Effector memory CD4-positive, alpha-beta T cell (primary cell): ENCODE data around the gene GRIP1.

Source experiments
- DNase-seq, 3 donors: peaks; one replicate each; pipeline ENCODE4 v3.0.0-alpha.2; 2020
- H3K27ac ChIP-seq: 2 replicates; pipeline ENCODE4 v1.7.0; 2013; ENCODE audit warnings: mild to moderate bottlenecking, low read length, moderate library complexity; ENCODE audit not compliant: insufficient read depth, poor library complexity, severe bottlenecking
- H3K27me3 ChIP-seq: replicated peaks from 2 replicates; pipeline ENCODE4 v1.7.0; 2013; ENCODE audit warnings: mild to moderate bottlenecking, low read length; ENCODE audit not compliant: insufficient read depth, control insufficient read depth, poor library complexity, severe bottlenecking
- H3K36me3 ChIP-seq: 2 replicates; pipeline ENCODE4 v1.7.0; 2013; ENCODE audit warnings: mild to moderate bottlenecking, low read length, moderate library complexity; ENCODE audit not compliant: control insufficient read depth, insufficient read depth
- H3K4me1 ChIP-seq: 2 replicates; pipeline ENCODE4 v1.7.0; 2013; ENCODE audit warnings: low read length, mild to moderate bottlenecking; ENCODE audit not compliant: control insufficient read depth, insufficient read depth, poor library complexity, severe bottlenecking
- H3K4me3 ChIP-seq: 2 replicates; pipeline ENCODE4 v1.7.0; 2013; ENCODE audit warnings: low read length, low read depth, mild to moderate bottlenecking; ENCODE audit not compliant: insufficient read depth, poor library complexity, severe bottlenecking
- H3K9me3 ChIP-seq: 2 replicates; pipeline ENCODE4 v1.7.0; 2013; ENCODE audit warnings: mild to moderate bottlenecking, low read length, moderate library complexity; ENCODE audit not compliant: control insufficient read depth

Gene GRIP1

DNA sequence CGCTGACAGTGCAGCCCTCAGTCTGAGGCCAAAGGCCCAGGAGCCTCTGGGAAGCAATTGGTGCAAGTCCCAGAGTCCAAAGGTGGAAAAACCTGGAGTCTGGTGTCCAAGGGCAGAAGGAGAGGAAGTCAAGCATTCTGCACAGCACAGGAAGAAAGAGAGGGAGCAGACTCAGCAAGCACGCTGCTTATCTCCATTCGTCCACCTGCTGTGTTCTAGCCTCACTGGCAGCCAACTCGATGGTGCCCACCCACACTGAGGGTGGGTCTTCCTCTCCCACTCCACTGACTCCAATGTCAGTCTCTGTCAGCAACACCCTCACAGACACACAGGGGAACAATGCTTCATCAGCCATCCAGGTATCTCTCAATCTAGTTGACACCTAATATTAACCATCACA, 337.8 kb downstream of the GRIP1 start:
- H3K36me3 ChIP-seq: peaks cover 72% of the 10 kb centered on the region
- no peak overlapping the region for H3K4me3 ChIP-seq
- H3K27ac ChIP-seq: no peak overlapping the region
- H3K27me3 ChIP-seq: no peaks in the 10 kb centered on the region
- no peaks in the 10 kb centered on the region for H3K4me1 ChIP-seq
- DNase-seq: no peak
- peaks cover 8% of the 10 kb centered on the region for H3K9me3 ChIP-seq

DNA sequence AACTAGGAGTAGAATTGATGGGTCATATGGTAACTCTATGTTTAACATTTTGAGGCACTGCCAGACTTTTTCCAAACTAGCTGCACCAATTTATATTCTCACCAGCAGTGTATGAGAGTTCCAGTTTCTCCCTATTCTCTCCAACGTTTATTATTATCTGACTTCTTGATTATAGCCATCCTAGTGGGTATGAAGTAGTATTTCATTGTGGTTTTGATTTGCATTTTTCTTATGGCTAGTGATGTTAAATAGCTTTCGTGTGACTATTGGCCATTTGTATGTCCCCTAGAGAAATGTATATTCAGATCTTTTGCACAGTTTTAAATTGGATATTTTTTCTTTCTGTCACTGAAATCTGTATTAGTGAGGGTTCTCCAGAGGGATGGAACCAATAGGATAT, 338.7 kb downstream of the GRIP1 start:
- DNase-seq: no peak
- no peak overlapping the region for H3K4me3 ChIP-seq
- peaks cover 66% of the 10 kb centered on the region for H3K36me3 ChIP-seq
- no peak overlapping the region for H3K27ac ChIP-seq
- no peaks in the 10 kb centered on the region for H3K4me1 ChIP-seq
- H3K27me3 ChIP-seq: no peaks in the 10 kb centered on the region
- H3K9me3 ChIP-seq: peaks cover 8% of the 10 kb centered on the region

DNA sequence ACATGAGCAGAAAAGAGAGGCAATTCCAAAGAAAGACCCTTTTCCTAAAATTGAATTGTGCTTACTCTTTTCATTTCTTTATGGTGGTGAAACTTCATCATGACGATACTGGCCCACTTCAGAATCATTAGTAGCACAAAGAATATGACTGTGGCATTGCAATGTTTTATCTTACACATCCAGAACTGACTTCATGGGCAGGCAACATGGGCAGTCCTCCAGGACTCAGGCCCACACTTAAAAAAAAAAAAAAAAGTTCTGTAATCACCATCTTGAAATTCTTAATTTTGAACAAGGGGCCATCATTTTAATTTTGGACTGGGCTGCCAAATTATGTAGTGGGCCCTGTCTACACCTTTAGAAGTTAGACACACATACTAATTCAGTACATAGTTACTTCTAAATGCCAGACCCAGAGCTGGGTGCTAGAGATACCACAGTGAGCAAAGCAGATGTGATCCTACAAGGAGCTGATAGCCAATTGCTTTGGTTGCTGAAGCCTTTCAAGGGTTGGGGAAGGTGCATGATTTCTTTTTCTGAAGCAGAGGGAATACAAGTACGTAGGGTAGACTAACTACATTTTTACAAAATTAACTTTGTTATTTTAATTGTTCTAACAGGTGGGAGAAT, 341.4 kb downstream of the GRIP1 start:
- H3K27me3 ChIP-seq: no peaks in the 10 kb centered on the region
- H3K36me3 ChIP-seq: peaks cover 70% of the 10 kb centered on the region
- no peak for DNase-seq
- no peak overlapping the region for H3K27ac ChIP-seq
- peaks cover 8% of the 10 kb centered on the region for H3K9me3 ChIP-seq
- no peaks in the 10 kb centered on the region for H3K4me1 ChIP-seq
- no peak overlapping the region for H3K4me3 ChIP-seq

DNA sequence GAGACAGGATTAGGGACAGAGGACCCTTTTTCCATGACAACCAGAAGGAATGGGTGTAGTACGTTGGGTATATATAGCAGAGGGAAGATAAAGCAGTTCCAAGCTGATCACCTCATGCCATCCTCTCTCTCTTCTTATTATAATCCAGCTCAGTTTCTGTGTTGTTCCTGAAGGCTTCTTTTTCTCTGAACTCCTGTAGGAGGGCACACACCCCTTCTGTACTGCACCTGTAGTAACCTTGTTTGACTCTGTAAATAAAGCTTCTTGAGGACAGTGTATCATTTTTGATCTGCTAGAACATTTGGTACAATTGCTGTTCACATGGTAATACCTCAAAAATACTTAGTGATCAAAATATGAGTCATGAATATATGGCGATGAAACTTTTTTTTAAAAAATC, 343.1 kb downstream of the GRIP1 start:
- Histone ChIP-seq H3K36me3 (peaks cover 70% of the 10 kb centered on the region), H3K4me3 (no peak overlapping the region), H3K27me3 (no peaks in the 10 kb centered on the region), H3K9me3 (peaks cover 4% of the 10 kb centered on the region), H3K4me1 (no peaks in the 10 kb centered on the region), H3K27ac (no peak overlapping the region)
- DNase-seq: no peak

DNA sequence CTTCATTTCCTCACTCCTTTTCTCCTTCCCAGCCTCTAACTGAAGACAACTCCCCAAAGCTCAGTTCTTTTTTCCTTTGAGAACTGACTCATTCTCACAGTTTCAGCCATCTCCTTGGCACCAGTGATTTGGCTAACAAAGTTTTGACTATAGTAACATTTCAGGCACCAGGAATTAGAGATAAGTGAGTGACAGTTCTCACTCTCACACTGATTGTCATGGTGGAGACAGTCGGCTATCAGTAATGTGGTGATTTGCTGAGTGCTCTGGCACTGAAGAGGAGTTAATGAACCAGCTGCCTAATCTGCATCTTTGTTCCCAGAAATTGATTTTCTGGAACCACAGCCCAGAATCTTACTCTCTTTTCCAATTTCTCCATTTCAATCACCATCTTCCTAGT, 347.1 kb downstream of the GRIP1 start:
- no peak overlapping the region for H3K4me3 ChIP-seq

DNA sequence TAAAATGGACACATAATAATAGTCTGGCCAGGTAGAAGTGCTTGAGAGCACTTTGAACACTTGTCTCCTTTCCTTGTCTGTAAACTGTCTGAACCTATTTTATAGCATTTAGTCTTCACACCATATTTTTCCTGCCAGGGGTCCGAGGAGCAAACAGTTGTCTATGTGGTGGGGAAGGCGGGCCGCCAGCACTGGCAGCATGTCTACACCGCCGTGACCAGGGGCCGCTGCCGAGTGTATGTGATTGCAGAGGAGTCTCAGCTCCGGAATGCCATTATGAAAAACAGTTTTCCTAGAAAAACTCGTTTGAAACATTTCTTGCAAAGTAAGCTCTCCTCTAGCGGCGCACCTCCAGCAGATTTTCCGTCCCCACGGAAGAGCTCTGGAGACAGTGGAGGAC, 347.9 kb downstream of the GRIP1 start:
- Histone ChIP-seq H3K4me1 (no peaks in the 10 kb centered on the region), H3K4me3 (no peak overlapping the region), H3K36me3 (peaks cover 58% of the 10 kb centered on the region), H3K27me3 (no peaks in the 10 kb centered on the region), H3K27ac (no peak overlapping the region), H3K9me3 (no peaks in the 10 kb centered on the region)
- DNase-seq: no peak

More for the DNA sequence above, 347.1 kb downstream of the GRIP1 start:
- H3K4me1 ChIP-seq: no peaks in the 10 kb centered on the region
- peaks cover 58% of the 10 kb centered on the region for H3K36me3 ChIP-seq
- DNase-seq: no peak
- H3K9me3 ChIP-seq: no peaks in the 10 kb centered on the region
- no peak overlapping the region for H3K27ac ChIP-seq
- H3K27me3 ChIP-seq: no peaks in the 10 kb centered on the region

DNA sequence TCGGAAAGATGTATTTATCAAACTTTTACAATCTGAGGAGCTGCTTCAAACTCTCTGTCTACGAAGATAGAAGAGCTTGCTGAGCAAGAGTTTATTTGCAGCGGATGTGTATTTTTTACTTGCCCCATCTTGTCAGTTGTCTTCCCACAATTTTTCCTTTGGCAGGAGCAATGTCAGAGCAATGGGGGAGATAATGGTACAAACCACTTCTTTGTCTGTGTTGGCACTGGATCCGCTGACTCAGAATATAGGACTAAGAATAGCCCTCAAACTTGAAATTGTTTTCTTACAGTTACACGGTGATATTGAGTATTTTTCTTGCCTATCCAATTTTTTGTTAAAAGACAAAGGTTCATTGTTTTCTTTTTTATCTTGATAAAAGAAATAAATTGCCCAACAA, 348.9 kb downstream of the GRIP1 start:
- H3K4me1 ChIP-seq: no peaks in the 10 kb centered on the region
- peaks cover 65% of the 10 kb centered on the region for H3K36me3 ChIP-seq
- H3K27ac ChIP-seq: no peak overlapping the region
- H3K9me3 ChIP-seq: no peaks in the 10 kb centered on the region
- no peak overlapping the region for H3K4me3 ChIP-seq
- H3K27me3 ChIP-seq: no peaks in the 10 kb centered on the region
- no peak for DNase-seq

DNA sequence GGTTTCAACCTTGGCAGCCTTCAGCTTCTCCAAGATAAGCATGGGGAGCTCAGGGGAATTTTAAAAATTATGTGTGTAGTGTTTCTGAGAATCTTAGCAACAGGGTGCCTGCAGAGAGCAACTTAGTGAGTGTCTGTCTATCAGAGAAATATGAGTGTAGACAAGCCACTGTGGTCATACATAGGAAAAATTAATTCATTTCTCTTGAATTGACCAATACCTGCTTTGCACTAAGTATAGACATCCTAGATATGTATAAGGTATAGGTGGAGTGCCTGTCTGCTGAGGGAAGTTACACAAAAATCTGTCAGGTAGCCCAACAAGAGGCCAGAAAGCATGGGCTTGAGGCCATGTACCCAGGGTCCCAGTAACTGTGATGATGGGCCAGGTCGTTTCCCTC, 355.9 kb downstream of the GRIP1 start:
- no peak for DNase-seq
- Histone ChIP-seq H3K27me3 (no peaks in the 10 kb centered on the region), H3K36me3 (peaks cover 54% of the 10 kb centered on the region), H3K4me1 (no peaks in the 10 kb centered on the region), H3K9me3 (no peaks in the 10 kb centered on the region), H3K4me3 (no peak overlapping the region), H3K27ac (no peak overlapping the region)

DNA sequence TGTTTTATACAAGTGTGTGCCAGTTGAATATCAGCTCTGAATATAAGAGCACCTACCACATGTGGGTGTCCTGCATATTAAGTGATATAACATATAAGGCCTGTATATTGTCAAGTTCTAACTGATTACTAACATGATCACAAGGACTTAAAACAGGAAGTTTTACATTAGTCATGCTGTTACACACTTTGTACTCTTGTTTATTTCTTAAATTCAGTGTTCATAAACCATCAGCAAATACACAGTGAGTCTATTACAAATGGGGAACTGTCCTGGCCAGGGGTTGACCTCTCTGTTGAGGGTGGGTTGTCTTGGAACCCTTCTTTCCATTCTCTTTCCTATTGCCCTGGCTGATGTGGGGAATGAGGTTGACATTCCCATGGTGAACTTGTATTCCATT, 357.4 kb downstream of the GRIP1 start:
- H3K4me1 ChIP-seq: peaks cover 6% of the 10 kb centered on the region
- no peak overlapping the region for H3K27ac ChIP-seq
- no peaks in the 10 kb centered on the region for H3K27me3 ChIP-seq
- peaks cover 38% of the 10 kb centered on the region for H3K36me3 ChIP-seq
- DNase-seq: no peak
- H3K4me3 ChIP-seq: no peak overlapping the region
- H3K9me3 ChIP-seq: no peaks in the 10 kb centered on the region

DNA sequence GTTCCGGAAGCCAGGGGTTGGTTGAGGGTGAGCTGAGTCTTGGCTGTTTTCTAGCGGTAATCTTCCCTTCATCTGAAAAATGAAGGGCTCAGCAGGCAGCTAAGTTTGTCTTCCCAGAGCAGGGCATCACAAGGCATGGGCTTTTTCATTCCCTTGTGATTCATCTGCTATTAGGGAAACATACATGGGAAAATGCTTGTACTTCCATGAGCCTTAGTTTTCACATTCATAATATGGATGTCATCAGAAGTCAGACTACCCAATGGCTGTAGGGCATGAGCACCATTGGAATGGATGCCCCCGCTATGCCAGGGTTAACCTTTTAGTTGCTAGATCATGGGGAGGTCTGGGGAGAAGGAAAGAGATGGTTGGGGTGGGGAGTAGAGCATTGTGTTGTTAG, 357.9 kb downstream of the GRIP1 start:
- Histone ChIP-seq H3K4me3 (no peak overlapping the region), H3K9me3 (no peaks in the 10 kb centered on the region), H3K27me3 (no peaks in the 10 kb centered on the region), H3K27ac (no peak overlapping the region), H3K4me1 (peaks cover 6% of the 10 kb centered on the region), H3K36me3 (peaks cover 35% of the 10 kb centered on the region)
- DNase-seq: no peak
